HepG2 (cell line): ENCODE data around the gene TMBIM6.

Source experiments
- ARNT ChIP-seq: fragments of 450-650 bp; IDR thresholded peaks from 2 replicates; pipeline ENCODE4 v1.6.1; 2017
- KDM3A ChIP-seq: IDR thresholded peaks from 2 replicates; pipeline ENCODE4 v1.6.1; 2018; ENCODE audit warnings: low read depth, missing compliant biosample characterization
- NR3C1 ChIP-seq: sonication (generic); formaldehyde crosslinking; IDR thresholded peaks from 2 replicates; pipeline ENCODE4 v1.4.0; 2020; ENCODE audit warnings: missing genetic modification reagents
- POLR2A ChIP-seq, 2 experiments: IDR thresholded peaks; 2 replicates each; pipeline ENCODE4 v1.6.1; 2011; ENCODE audit warnings: low read depth in 2 of 2, low read length in 2 of 2, mild to moderate bottlenecking in 1 of 2, moderate library complexity in 1 of 2; ENCODE audit not compliant: insufficient read depth in 1 of 2
- POLR2G ChIP-seq: fragments of 200-400 bp; formaldehyde crosslinking; IDR thresholded peaks from 2 replicates; pipeline ENCODE4 v1.6.1; 2018; ENCODE audit warnings: mild to moderate bottlenecking, low read depth, low read length, moderate library complexity
- RCOR2 ChIP-seq: IDR thresholded peaks from 2 replicates; pipeline ENCODE4 v1.6.1; 2016; ENCODE audit warnings: missing biosample characterization, missing genetic modification reagents
- SKIL ChIP-seq: sonication (generic); formaldehyde crosslinking; IDR thresholded peaks from 2 replicates; pipeline ENCODE4 v1.8.0; 2022; ENCODE audit warnings: missing genetic modification reagents, mild to moderate bottlenecking, moderate library complexity, borderline replicate concordance
- SMARCE1 ChIP-seq: fragments of 450-650 bp; IDR thresholded peaks from 2 replicates; pipeline ENCODE4 v1.6.1; 2017; ENCODE audit warnings: borderline replicate concordance
- TBL1XR1 ChIP-seq: fragments of 150-350 bp; IDR thresholded peaks from 2 replicates; pipeline ENCODE4 v1.6.1; 2014; ENCODE audit warnings: borderline replicate concordance, low read length; ENCODE audit not compliant: partially characterized antibody
- TGIF2 ChIP-seq: IDR thresholded peaks from 2 replicates; pipeline ENCODE4 v1.6.1; 2016; ENCODE audit warnings: control low read depth, missing compliant biosample characterization
- ZNF274 ChIP-seq: sonication (generic); formaldehyde crosslinking; IDR thresholded peaks from 2 replicates; pipeline ENCODE4 v1.5.1; 2020; ENCODE audit warnings: mild to moderate bottlenecking, missing genetic modification reagents
- ZNF562 ChIP-seq: sonication (generic); formaldehyde crosslinking; IDR thresholded peaks from 2 replicates; pipeline ENCODE4 v1.8.0; 2022; ENCODE audit warnings: missing genetic modification reagents, borderline replicate concordance
- TF ChIP-seq, protein P1 (sequence below), 2 experiments: sonication (generic) in 1 of 2; formaldehyde crosslinking in 1 of 2; IDR thresholded peaks; 2 replicates each; pipeline versions ENCODE4 v1.6.1 to v1.9.0; 2014 to 2022; ENCODE audit warnings: antibody characterized with exemption in 1 of 2, borderline replicate concordance in 1 of 2, inconsistent platforms in 1 of 2, low read depth in 1 of 2, missing genetic modification reagents in 1 of 2

GRCh38 chr12:49707812-49708147, 33.6 kb upstream of the TMBIM6 start:
- TF ChIP-seq ZNF274: no peak
- TF ChIP-seq TBL1XR1: no peak
- no peak for TF ChIP-seq NR3C1 (CRISPR knock-in tag)
- no peak for TF ChIP-seq RCOR2 (CRISPR knock-in tag)
- TF ChIP-seq, protein P1, sequence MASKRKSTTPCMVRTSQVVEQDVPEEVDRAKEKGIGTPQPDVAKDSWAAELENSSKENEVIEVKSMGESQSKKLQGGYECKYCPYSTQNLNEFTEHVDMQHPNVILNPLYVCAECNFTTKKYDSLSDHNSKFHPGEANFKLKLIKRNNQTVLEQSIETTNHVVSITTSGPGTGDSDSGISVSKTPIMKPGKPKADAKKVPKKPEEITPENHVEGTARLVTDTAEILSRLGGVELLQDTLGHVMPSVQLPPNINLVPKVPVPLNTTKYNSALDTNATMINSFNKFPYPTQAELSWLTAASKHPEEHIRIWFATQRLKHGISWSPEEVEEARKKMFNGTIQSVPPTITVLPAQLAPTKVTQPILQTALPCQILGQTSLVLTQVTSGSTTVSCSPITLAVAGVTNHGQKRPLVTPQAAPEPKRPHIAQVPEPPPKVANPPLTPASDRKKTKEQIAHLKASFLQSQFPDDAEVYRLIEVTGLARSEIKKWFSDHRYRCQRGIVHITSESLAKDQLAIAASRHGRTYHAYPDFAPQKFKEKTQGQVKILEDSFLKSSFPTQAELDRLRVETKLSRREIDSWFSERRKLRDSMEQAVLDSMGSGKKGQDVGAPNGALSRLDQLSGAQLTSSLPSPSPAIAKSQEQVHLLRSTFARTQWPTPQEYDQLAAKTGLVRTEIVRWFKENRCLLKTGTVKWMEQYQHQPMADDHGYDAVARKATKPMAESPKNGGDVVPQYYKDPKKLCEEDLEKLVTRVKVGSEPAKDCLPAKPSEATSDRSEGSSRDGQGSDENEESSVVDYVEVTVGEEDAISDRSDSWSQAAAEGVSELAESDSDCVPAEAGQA (IDR thresholded peaks at IDR 0.05; ENCODE audit: low read depth): no peak
- TF ChIP-seq, protein P1 (CRISPR knock-in tag; IDR thresholded peaks at IDR 0.05; ENCODE audit: borderline replicate concordance): no peak
- TF ChIP-seq TGIF2 (CRISPR knock-in tag): no peak
- no peak for TF ChIP-seq KDM3A (CRISPR knock-in tag)
- TF ChIP-seq SMARCE1: no peak
- TF ChIP-seq ARNT: no peak
- TF ChIP-seq POLR2G: no peak
- TF ChIP-seq SKIL (CRISPR knock-in tag): no peak
- TF ChIP-seq POLR2A (IDR thresholded peaks at IDR 0.05; ENCODE audit: insufficient read depth in 1 of 2, low read depth in 2 of 2, low read length in 2 of 2): no peak
- TF ChIP-seq ZNF562 (CRISPR knock-in tag): no peak
